HepG2 (cell line): Measurements from ENCODE around the gene AHCY. TPM values are rescaled to one million over a fixed set of nuclear protein-coding genes. Genes with fewer than 3 reads are reported as not detected.

Experiments used
- AHDC1 ChIP-seq: sonication (generic); formaldehyde crosslinking; IDR thresholded peaks from 2 replicates; pipeline ENCODE4 v1.5.1; 2020; ENCODE audit warnings: mild to moderate bottlenecking, missing genetic modification reagents, borderline replicate concordance
- ZBED4 ChIP-seq: sonication (generic); formaldehyde crosslinking; IDR thresholded peaks from 2 replicates; pipeline ENCODE4 v1.4.0; 2020; ENCODE audit warnings: missing genetic modification reagents, borderline replicate concordance
- ZNF281 ChIP-seq: sonication (generic); formaldehyde crosslinking; IDR thresholded peaks from 2 replicates; pipeline ENCODE4 v1.4.0; 2020; ENCODE audit warnings: missing genetic modification reagents, borderline replicate concordance
- ZNF883 ChIP-seq: sonication (generic); formaldehyde crosslinking; IDR thresholded peaks from 2 replicates; pipeline ENCODE4 v1.5.1; 2020; ENCODE audit warnings: mild to moderate bottlenecking, missing genetic modification reagents; ENCODE audit errors: not compliant biosample characterization
- polyA plus RNA-seq, 8 experiments: library from polyadenylated mRNA; depleted of rRNA in 3 of 8; stranded (reverse) in 7 of 8; unstranded in 1 of 8; fragments of >200 nt; fragmentation: Illumina TruSeq in 4 of 8; extraction: Trizol in 4 of 8; gene quantifications; 2 replicates each; pipeline versions ENCODE4 v1.2.1 to v1.2.3, GENCODE V29; 2011 to 2016; ENCODE audit warnings: low read depth in 4 of 8, missing spikeins in 1 of 8, mixed read lengths in 1 of 8; ENCODE audit not compliant: insufficient read depth in 1 of 8
- total RNA-seq, 5 experiments: library from RNA; depleted of rRNA; stranded (reverse); fragments of >200 nt; fragmentation: Illumina TruSeq; extraction: Trizol; gene quantifications; 2 replicates each; pipeline ENCODE4 v1.2.3, GENCODE V29; 2016; ENCODE audit warnings: low read depth in 1 of 5

Gene AHCY
- total and polyA plus RNA-seq, 2 of the 13 experiments (the other 11 are each of a cell fraction or from before 2014, with no cell fraction given), result 407 to 419 TPM

- TF ChIP-seq AHDC1 (no peak), ZBED4 (no peak), ZNF883 (CRISPR knock-in tag) (no peak), ZNF281 (CRISPR knock-in tag) (no peak)
Measured at GRCh38 chr20:34249291-34249690, 53.9 kb downstream of the AHCY start (continued).
